Measurements from ENCODE around the gene TMEM150B. TPM values are rescaled to one million over a fixed set of nuclear protein-coding genes. Genes with fewer than 3 reads are reported as not detected.

TMEM150B gene
- total and polyA plus RNA-seq, 7 experiments from 2014 or later, result 0.44 to 10.3 (median 0.71) TPM; not detected in 3

- Mint-ChIP-seq H3K9me3 (no peaks in the 10 kb centered on the region), H3K4me1 (peaks cover 0 to 8% (median 5%) of the 10 kb centered on the region in 7 donors), H3K27ac (no peak overlapping the region), H3K36me3 (peaks cover 0 to 3% (median 0%) of the 10 kb centered on the region in 5 donors), H3K27me3 (no peaks in the 10 kb centered on the region), H3K4me3 (no peak overlapping the region)
- Histone ChIP-seq H3K4me1 (ENCODE audit: control insufficient read depth in 2 of 2, insufficient read depth in 2 of 2, low read length in 2 of 2) (no peaks in the 10 kb centered on the region), H3K4me3 (ENCODE audit: low read length) (no peak overlapping the region), H3K27ac (ENCODE audit: low read depth, low read length) (no peak overlapping the region), H3K9me3 (ENCODE audit: control insufficient read depth in 2 of 3, low read length in 3 of 3) (no peaks in the 10 kb centered on the region), H3K36me3 (ENCODE audit: control insufficient read depth in 2 of 3, insufficient read depth in 3 of 3, low read length in 3 of 3) (no peaks in the 10 kb centered on the region), H3K27me3 (ENCODE audit: control insufficient read depth in 2 of 2, insufficient read depth in 2 of 2, low read length in 2 of 2) (no peaks in the 10 kb centered on the region)
- ATAC-seq, result no peak
- ChIA-PET POLR2A (no interaction called here), CTCF (no interaction called here)
- no peak for DNase-seq
- intact Hi-C loops (cut with micrococcal nuclease), result loop anchor here in 1 of 2 donors (10.0 kb wide), 1 partner anchor 165 kb away; the partner anchor contains the start of gene TNNT1
These were observed 15.7 kb downstream of the TMEM150B start for GRCh38 chr19:55309448-55309847.

- H3K4me1 ChIP-seq (ENCODE audit: control insufficient read depth in 2 of 2, insufficient read depth in 2 of 2, low read length in 2 of 2), result no peaks in the 10 kb centered on the region
- H3K4me1 Mint-ChIP-seq, result peaks cover 0 to 8% (median 5%) of the 10 kb centered on the region in 7 donors
- ChIA-PET POLR2A (interaction anchor here (0.7 kb wide), 1 partner anchor 49 kb away, joined by 3 read pairs; no protein-coding TSS in a partner anchor), CTCF (no interaction called here)
- intact Hi-C loops (cut with micrococcal nuclease), result loop anchor here in 1 of 2 donors (10.0 kb wide), 1 partner anchor 163 kb away; the partner anchor contains the start of gene TNNT1
- no peaks in the 10 kb centered on the region for H3K27me3 ChIP-seq (ENCODE audit: control insufficient read depth in 2 of 2, insufficient read depth in 2 of 2, low read length in 2 of 2)
- H3K36me3 ChIP-seq (ENCODE audit: control insufficient read depth in 2 of 3, insufficient read depth in 3 of 3, low read length in 3 of 3), result no peaks in the 10 kb centered on the region
- H3K36me3 Mint-ChIP-seq, result peaks cover 0 to 3% (median 0%) of the 10 kb centered on the region in 5 donors
- no peaks in the 10 kb centered on the region for H3K9me3 Mint-ChIP-seq
- H3K27me3 Mint-ChIP-seq, result no peaks in the 10 kb centered on the region
- no peak overlapping the region for H3K27ac ChIP-seq (ENCODE audit: low read depth, low read length)
- ATAC-seq (no peak), DNase-seq (no peak)
- H3K27ac Mint-ChIP-seq, result no peak overlapping the region
- no peak overlapping the region for H3K4me3 ChIP-seq (ENCODE audit: low read length)
- H3K9me3 ChIP-seq (ENCODE audit: control insufficient read depth in 2 of 3, low read length in 3 of 3), result no peaks in the 10 kb centered on the region
- no peak overlapping the region for H3K4me3 Mint-ChIP-seq
These were observed 16.9 kb downstream of the TMEM150B start for GRCh38 chr19:55308281-55308680.

GRCh38 chr19:55306712-55307111 is 18.4 kb downstream of the TMEM150B start:
- Histone ChIP-seq H3K4me3 (ENCODE audit: low read length) (no peak overlapping the region), H3K27ac (ENCODE audit: low read depth, low read length) (no peak overlapping the region), H3K36me3 (ENCODE audit: control insufficient read depth in 2 of 3, insufficient read depth in 3 of 3, low read length in 3 of 3) (no peaks in the 10 kb centered on the region), H3K9me3 (ENCODE audit: control insufficient read depth in 2 of 3, low read length in 3 of 3) (no peaks in the 10 kb centered on the region), H3K27me3 (ENCODE audit: control insufficient read depth in 2 of 2, insufficient read depth in 2 of 2, low read length in 2 of 2) (no peaks in the 10 kb centered on the region), H3K4me1 (ENCODE audit: control insufficient read depth in 2 of 2, insufficient read depth in 2 of 2, low read length in 2 of 2) (peaks cover 0 to 4% of the 10 kb centered on the region in 2 donors)
- H3K4me1 Mint-ChIP-seq, result peaks cover 0 to 13% (median 9%) of the 10 kb centered on the region in 7 donors
- CTCF ChIA-PET, result no interaction called here
- H3K4me3 Mint-ChIP-seq, result no peak overlapping the region
- H3K27me3 Mint-ChIP-seq, result no peaks in the 10 kb centered on the region
- no peak for ATAC-seq
- H3K27ac Mint-ChIP-seq, result no peak overlapping the region
- DNase-seq, result no peak
- intact Hi-C loops (cut with micrococcal nuclease), result loop anchor here in 1 of 2 donors (10.0 kb wide), 1 partner anchor 162 kb away; the partner anchor contains the start of gene TNNT1
- peaks cover 0 to 3% (median 0%) of the 10 kb centered on the region in 5 donors for H3K36me3 Mint-ChIP-seq
- POLR2A ChIA-PET, result interaction anchor here (1.2 to 1.4 kb wide), 2 partner anchors 50 to 102 kb away, joined by 3 read pairs; no protein-coding TSS in a partner anchor
- no peaks in the 10 kb centered on the region for H3K9me3 Mint-ChIP-seq

GRCh38 chr19:55305983-55306562 is 19.1 kb downstream of the TMEM150B start:
- Histone ChIP-seq H3K4me3 (ENCODE audit: low read length) (no peak overlapping the region), H3K27ac (ENCODE audit: low read depth, low read length) (no peak overlapping the region), H3K4me1 (ENCODE audit: control insufficient read depth in 2 of 2, insufficient read depth in 2 of 2, low read length in 2 of 2) (peaks cover 5 to 10% of the 10 kb centered on the region in 2 donors), H3K9me3 (ENCODE audit: control insufficient read depth in 2 of 3, low read length in 3 of 3) (no peaks in the 10 kb centered on the region), H3K36me3 (ENCODE audit: control insufficient read depth in 2 of 3, insufficient read depth in 3 of 3, low read length in 3 of 3) (no peaks in the 10 kb centered on the region), H3K27me3 (ENCODE audit: control insufficient read depth in 2 of 2, insufficient read depth in 2 of 2, low read length in 2 of 2) (no peaks in the 10 kb centered on the region)
- CTCF ChIA-PET, result interaction anchor here (0.5 kb wide), 1 partner anchor 321 kb away, joined by 3 read pairs; no protein-coding TSS in a partner anchor
- DNase-seq (no peak), ATAC-seq (no peak)
- H3K9me3 Mint-ChIP-seq, result no peaks in the 10 kb centered on the region
- intact Hi-C loops (cut with micrococcal nuclease), result loop anchor here in 1 of 2 donors (1.0 to 10.0 kb wide), 2 partner anchors 33 to 161 kb away; partner anchors contain the start of genes KMT5C and TNNT1
- H3K27me3 Mint-ChIP-seq, result no peaks in the 10 kb centered on the region
- no peak overlapping the region for H3K4me3 Mint-ChIP-seq
- H3K36me3 Mint-ChIP-seq, result peaks cover 0 to 3% (median 0%) of the 10 kb centered on the region in 5 donors
- POLR2A ChIA-PET, result interaction anchor here (0.8 to 1.4 kb wide), 3 partner anchors 33 to 103 kb away, joined by 3 to 4 read pairs (median 3); partner anchors contain the start of gene KMT5C
- peak overlapping the region in 2 of 9 donors; percentile 38 to 72 for H3K27ac Mint-ChIP-seq
- peaks cover 0 to 17% (median 11%) of the 10 kb centered on the region in 7 donors for H3K4me1 Mint-ChIP-seq

GRCh38 chr19:55305491-55305890 is 19.6 kb downstream of the TMEM150B start:
- ChIA-PET CTCF (no interaction called here), POLR2A (interaction anchor here (1.4 kb wide), 1 partner anchor 103 kb away, joined by 3 read pairs; no protein-coding TSS in a partner anchor)
- intact Hi-C loops (cut with micrococcal nuclease), result loop anchor here in 1 of 2 donors (1.0 to 10.0 kb wide), 2 partner anchors 34 to 161 kb away; partner anchors contain the start of genes KMT5C and TNNT1

GRCh38 chr19:55304980-55305379 is 20.2 kb downstream of the TMEM150B start:
- Histone ChIP-seq H3K4me3 (ENCODE audit: low read length) (no peak overlapping the region), H3K36me3 (ENCODE audit: control insufficient read depth in 2 of 3, insufficient read depth in 3 of 3, low read length in 3 of 3) (no peaks in the 10 kb centered on the region), H3K9me3 (ENCODE audit: control insufficient read depth in 2 of 3, low read length in 3 of 3) (no peaks in the 10 kb centered on the region), H3K27me3 (ENCODE audit: control insufficient read depth in 2 of 2, insufficient read depth in 2 of 2, low read length in 2 of 2) (no peaks in the 10 kb centered on the region), H3K4me1 (ENCODE audit: control insufficient read depth in 2 of 2, insufficient read depth in 2 of 2, low read length in 2 of 2) (peaks cover 5 to 10% of the 10 kb centered on the region in 2 donors), H3K27ac (ENCODE audit: low read depth, low read length) (no peak overlapping the region)
- Mint-ChIP-seq H3K27me3 (no peaks in the 10 kb centered on the region), H3K4me1 (peaks cover 0 to 17% (median 11%) of the 10 kb centered on the region in 7 donors), H3K9me3 (no peaks in the 10 kb centered on the region), H3K27ac (peak overlapping the region in 3 of 9 donors; percentile 8 to 72 (median 62)), H3K4me3 (no peak overlapping the region), H3K36me3 (peaks cover 0 to 3% (median 0%) of the 10 kb centered on the region in 5 donors)
- ChIA-PET POLR2A (no interaction called here), CTCF (no interaction called here)
- ATAC-seq (no peak), DNase-seq (no peak)
- intact Hi-C loops (cut with micrococcal nuclease), result loop anchor here (1.0 to 10.0 kb wide), 4 partner anchors 34 to 423 kb away; partner anchors contain the start of genes KMT5C (in 1 of the 2), TNNT1 (in 1 of the 2) and UBE2S (in 1 of the 2)

More at GRCh38 chr19:55305491-55305890, 19.6 kb downstream of the TMEM150B start:
- Histone ChIP-seq H3K36me3 (ENCODE audit: control insufficient read depth in 2 of 3, insufficient read depth in 3 of 3, low read length in 3 of 3) (no peaks in the 10 kb centered on the region), H3K4me3 (ENCODE audit: low read length) (no peak overlapping the region), H3K27ac (ENCODE audit: low read depth, low read length) (no peak overlapping the region), H3K4me1 (ENCODE audit: control insufficient read depth in 2 of 2, insufficient read depth in 2 of 2, low read length in 2 of 2) (peaks cover 5 to 10% of the 10 kb centered on the region in 2 donors), H3K27me3 (ENCODE audit: control insufficient read depth in 2 of 2, insufficient read depth in 2 of 2, low read length in 2 of 2) (no peaks in the 10 kb centered on the region), H3K9me3 (ENCODE audit: control insufficient read depth in 2 of 3, low read length in 3 of 3) (no peaks in the 10 kb centered on the region)
- Mint-ChIP-seq H3K27me3 (no peaks in the 10 kb centered on the region), H3K4me3 (peak overlapping the region in 3 of 10 donors; percentile 50 to 68 (median 51)), H3K27ac (peak overlapping the region in 7 of 9 donors; percentile 8 to 90 (median 72)), H3K36me3 (peaks cover 0 to 3% (median 0%) of the 10 kb centered on the region in 5 donors), H3K9me3 (no peaks in the 10 kb centered on the region), H3K4me1 (peaks cover 0 to 17% (median 11%) of the 10 kb centered on the region in 7 donors)
- DNase-seq, result peak; percentile 31 to 72 (median 57)
- peak; percentile 72 for ATAC-seq

Measured in naive thymus-derived CD4-positive, alpha-beta T cell (primary cell).